ENCODE results near the gene MME. TPM values are rescaled to one million over a fixed set of nuclear protein-coding genes. Genes with fewer than 3 reads are reported as not detected.

The MME gene
- total RNA-seq, 2 experiments from 2014 or later: 84.4 to 118 TPM

GRCh38 chr3:155179437-155179827 is 99.3 kb downstream of the MME start:
- H3K9me3 ChIP-seq (ENCODE audit: low read length): no peaks in the 10 kb centered on the region
- DNase-seq (ENCODE audit: low spot score): no peak
- CTCF ChIA-PET (ENCODE audit: unreplicated experiment): no interaction called here
- no peak overlapping the region for H3K27ac ChIP-seq (ENCODE audit: low read depth, low read length, poor library complexity, severe bottlenecking)
- no peak overlapping the region for H2AFZ ChIP-seq (ENCODE audit: low read length)
- no TSS peak for BruUV-seq (replicated peaks)
- intact Hi-C loops (cut with micrococcal nuclease; ENCODE audit: unreplicated experiment): no loop called here
- TF ChIP-seq CTCF (conservative IDR thresholded peaks at IDR 0.05; ENCODE audit: low read length) (no peak), EZH2phosphoT487 (IDR thresholded peaks at IDR 0.05; ENCODE audit: borderline replicate concordance, low read depth, low read length) (no peak)
- no peak overlapping the region for H3K4me3 ChIP-seq (ENCODE audit: low read depth, low read length, poor library complexity, severe bottlenecking)
- POLR2A ChIA-PET: no interaction called here
- no peaks in the 10 kb centered on the region for H3K79me2 ChIP-seq (ENCODE audit: insufficient read depth, low read depth, low read length)
- no peaks in the 10 kb centered on the region for H3K9me2 ChIP-seq (ENCODE audit: insufficient read depth, low read length)
- H3K4me1 ChIP-seq (ENCODE audit: insufficient read depth, low read length, poor library complexity, severe bottlenecking): peaks cover 14% of the 10 kb centered on the region
- H3K36me3 ChIP-seq (ENCODE audit: insufficient read depth, low read length): peaks cover 86% of the 10 kb centered on the region
- H3K4me2 ChIP-seq (ENCODE audit: low read length): no peak overlapping the region
- no peaks in the 10 kb centered on the region for H4K20me1 ChIP-seq (ENCODE audit: insufficient read depth, low read length)

- DNase-seq (ENCODE audit: low spot score): no peak
- no peaks in the 10 kb centered on the region for H3K9me3 ChIP-seq (ENCODE audit: low read length)
- peaks cover 20% of the 10 kb centered on the region for H3K4me1 ChIP-seq (ENCODE audit: insufficient read depth, low read length, poor library complexity, severe bottlenecking)
- no peak overlapping the region for H3K4me3 ChIP-seq (ENCODE audit: low read depth, low read length, poor library complexity, severe bottlenecking)
- no peaks in the 10 kb centered on the region for H3K79me2 ChIP-seq (ENCODE audit: insufficient read depth, low read depth, low read length)
- H3K4me2 ChIP-seq (ENCODE audit: low read length): no peak overlapping the region
- no peak overlapping the region for H3K27ac ChIP-seq (ENCODE audit: low read depth, low read length, poor library complexity, severe bottlenecking)
- TF ChIP-seq CTCF (conservative IDR thresholded peaks at IDR 0.05; ENCODE audit: low read length) (peak; percentile 46), EZH2phosphoT487 (IDR thresholded peaks at IDR 0.05; ENCODE audit: borderline replicate concordance, low read depth, low read length) (no peak)
- intact Hi-C loops (cut with micrococcal nuclease; ENCODE audit: unreplicated experiment): no loop called here
- H4K20me1 ChIP-seq (ENCODE audit: insufficient read depth, low read length): no peaks in the 10 kb centered on the region
- POLR2A ChIA-PET: no interaction called here
- no peaks in the 10 kb centered on the region for H3K9me2 ChIP-seq (ENCODE audit: insufficient read depth, low read length)
- H2AFZ ChIP-seq (ENCODE audit: low read length): no peak overlapping the region
- CTCF ChIA-PET (ENCODE audit: unreplicated experiment): no interaction called here
- H3K36me3 ChIP-seq (ENCODE audit: insufficient read depth, low read length): peaks cover 82% of the 10 kb centered on the region
- no TSS peak for BruUV-seq (replicated peaks)
Measured at GRCh38 chr3:155179966-155180757, 100.0 kb downstream of the MME start.

GRCh38 chr3:155182467-155182866 is 102.3 kb downstream of the MME start:
- no TSS peak for BruUV-seq (replicated peaks)

More at GRCh38 chr3:155182467-155182866, 102.3 kb downstream of the MME start:
- H3K36me3 ChIP-seq (ENCODE audit: insufficient read depth, low read length): peaks cover 62% of the 10 kb centered on the region
- H3K9me2 ChIP-seq (ENCODE audit: insufficient read depth, low read length): no peaks in the 10 kb centered on the region
- H3K4me1 ChIP-seq (ENCODE audit: insufficient read depth, low read length, poor library complexity, severe bottlenecking): peaks cover 23% of the 10 kb centered on the region
- POLR2A ChIA-PET: interaction anchor here (1.5 kb wide), 2 partner anchors 10 to 16 kb away, joined by 4 to 5 read pairs; no protein-coding TSS in a partner anchor
- CTCF ChIA-PET (ENCODE audit: unreplicated experiment): no interaction called here
- H3K4me2 ChIP-seq (ENCODE audit: low read length): no peak overlapping the region
- intact Hi-C loops (cut with micrococcal nuclease; ENCODE audit: unreplicated experiment): no loop called here
- H3K79me2 ChIP-seq (ENCODE audit: insufficient read depth, low read depth, low read length): no peaks in the 10 kb centered on the region
- no peak for DNase-seq (ENCODE audit: low spot score)
- no peak overlapping the region for H3K27ac ChIP-seq (ENCODE audit: low read depth, low read length, poor library complexity, severe bottlenecking)
- no peak overlapping the region for H3K4me3 ChIP-seq (ENCODE audit: low read depth, low read length, poor library complexity, severe bottlenecking)
- H4K20me1 ChIP-seq (ENCODE audit: insufficient read depth, low read length): no peaks in the 10 kb centered on the region
- no peaks in the 10 kb centered on the region for H3K9me3 ChIP-seq (ENCODE audit: low read length)
- no peak overlapping the region for H2AFZ ChIP-seq (ENCODE audit: low read length)
- TF ChIP-seq EZH2phosphoT487 (IDR thresholded peaks at IDR 0.05; ENCODE audit: borderline replicate concordance, low read depth, low read length): no peak
- no peak for TF ChIP-seq CTCF (conservative IDR thresholded peaks at IDR 0.05; ENCODE audit: low read length)
